SU-DHL-6 (cell line): Measurements from ENCODE around the gene FBLN7.

Experiments used
- H2AFZ ChIP-seq: fragments of 200-600 bp; sonication (generic); 2 replicates; pipeline ENCODE4 v1.6.1; 2014; ENCODE audit warnings: low read depth, mild to moderate bottlenecking, moderate library complexity, mixed read lengths, antibody characterized with exemption, low read length; ENCODE audit not compliant: severe bottlenecking
- H3F3A ChIP-seq: fragments of 200-600 bp; shearing (Covaris generic); 2 replicates; pipeline ENCODE4 v1.6.0; 2016; ENCODE audit warnings: antibody characterized with exemption, mild to moderate bottlenecking; ENCODE audit not compliant: insufficient read depth
- H3K27ac ChIP-seq: fragments of 200-600 bp; sonication (generic); 2 replicates; pipeline ENCODE4 v1.5.1; 2016; ENCODE audit warnings: low read depth, mild to moderate bottlenecking, low read length, moderate library complexity, mixed read lengths
- H3K27me3 ChIP-seq: fragments of 200-600 bp; sonication (generic), shearing (Covaris generic); 2 replicates; pipeline ENCODE4 v1.6.0; 2014; ENCODE audit warnings: mild to moderate bottlenecking, low read length
- H3K36me3 ChIP-seq: fragments of 200-600 bp; sonication (generic); 2 replicates; pipeline ENCODE4 v1.6.1; 2014; ENCODE audit warnings: mild to moderate bottlenecking, low read length, mixed read lengths
- H3K4me2 ChIP-seq: fragments of 300-600, 200-600 bp; shearing (Covaris generic), sonication (generic); 2 replicates; pipeline ENCODE4 v1.6.0; 2014; ENCODE audit warnings: low read length, low read depth, mild to moderate bottlenecking; ENCODE audit not compliant: poor library complexity, severe bottlenecking
- H3K4me3 ChIP-seq: fragments of 200-600 bp; sonication (generic); 2 replicates; pipeline ENCODE4 v1.5.1; 2014; ENCODE audit warnings: antibody characterized with exemption, low read length, mild to moderate bottlenecking, mixed read lengths; ENCODE audit not compliant: insufficient read depth, poor library complexity, severe bottlenecking
- H3K79me2 ChIP-seq: fragments of 200-600 bp; sonication (generic); 2 replicates; pipeline ENCODE4 v1.6.1; 2014; ENCODE audit warnings: mild to moderate bottlenecking, low read length, moderate library complexity; ENCODE audit not compliant: insufficient read depth
- H3K9ac ChIP-seq: fragments of 200-600 bp; sonication (generic); 2 replicates; pipeline ENCODE4 v1.7.0; 2014; ENCODE audit warnings: mild to moderate bottlenecking, low read length
- H3K9me2 ChIP-seq: fragments of 200-600 bp; sonication (generic); replicated peaks from 2 replicates; pipeline ENCODE4 v1.6.1; 2014; ENCODE audit warnings: low read length; ENCODE audit not compliant: insufficient read depth
- H3K9me3 ChIP-seq: fragments of 200-600 bp; sonication (generic); 2 replicates; pipeline ENCODE4 v1.6.1; 2014; ENCODE audit warnings: low read length, mixed read lengths; ENCODE audit not compliant: insufficient read depth
- H4K20me1 ChIP-seq: fragments of 200-600 bp; sonication (generic); 2 replicates; pipeline ENCODE4 v1.6.1; 2014; ENCODE audit warnings: low read depth, mild to moderate bottlenecking, antibody characterized with exemption, low read length, moderate library complexity, mixed read lengths
- CTCF ChIP-seq: fragments of 200-600 bp; sonication (generic); IDR thresholded peaks from one replicate; pipeline ENCODE4 v1.5.1; 2017; ENCODE audit warnings: antibody characterized with exemption, mild to moderate bottlenecking, low read length, moderate library complexity; ENCODE audit not compliant: insufficient read depth, poor library complexity, severe bottlenecking
- EZH2phosphoT487 ChIP-seq: fragments of 200-600 bp; sonication (generic), shearing (Covaris generic); conservative IDR thresholded peaks from 2 replicates; pipeline ENCODE4 v1.6.1; 2018; ENCODE audit warnings: mild to moderate bottlenecking, antibody characterized with exemption, low read length, moderate library complexity, mixed read lengths

The FBLN7 gene

GRCh38 chr2:112142525-112143078, 4.4 kb downstream of the FBLN7 start:
- H3K9me2 ChIP-seq = no peaks in the 10 kb centered on the region
- no peak overlapping the region for H3K4me3 ChIP-seq
- H4K20me1 ChIP-seq = no peaks in the 10 kb centered on the region
- no peak overlapping the region for H3K9ac ChIP-seq
- H3K9me3 ChIP-seq = no peaks in the 10 kb centered on the region
- no peaks in the 10 kb centered on the region for H3K79me2 ChIP-seq
- no peaks in the 10 kb centered on the region for H3K27me3 ChIP-seq
- TF ChIP-seq CTCF = no peak
- H3F3A ChIP-seq = no peaks in the 10 kb centered on the region
- no peak overlapping the region for H3K27ac ChIP-seq
- H3K4me2 ChIP-seq = no peak overlapping the region
- H3K36me3 ChIP-seq = no peaks in the 10 kb centered on the region
- no peak overlapping the region for H2AFZ ChIP-seq

- Histone ChIP-seq H3K9me3 (no peaks in the 10 kb centered on the region), H3K9ac (no peak overlapping the region), H4K20me1 (no peaks in the 10 kb centered on the region), H3F3A (no peaks in the 10 kb centered on the region), H3K36me3 (no peaks in the 10 kb centered on the region), H3K4me3 (no peak overlapping the region), H3K9me2 (no peaks in the 10 kb centered on the region), H2AFZ (no peak overlapping the region), H3K27ac (no peak overlapping the region), H3K79me2 (no peaks in the 10 kb centered on the region), H3K4me2 (no peak overlapping the region), H3K27me3 (no peaks in the 10 kb centered on the region)
- no peak for TF ChIP-seq EZH2phosphoT487
- no peak for TF ChIP-seq CTCF
Observed at GRCh38 chr2:112143150-112143549, 5.0 kb downstream of the FBLN7 start.

- Histone ChIP-seq H3K4me2 (no peak overlapping the region), H2AFZ (no peak overlapping the region), H4K20me1 (no peaks in the 10 kb centered on the region), H3K9me2 (no peaks in the 10 kb centered on the region), H3K36me3 (no peaks in the 10 kb centered on the region), H3K27ac (no peak overlapping the region), H3K9me3 (no peaks in the 10 kb centered on the region), H3K27me3 (no peaks in the 10 kb centered on the region), H3K9ac (no peak overlapping the region), H3K79me2 (no peaks in the 10 kb centered on the region), H3F3A (no peaks in the 10 kb centered on the region), H3K4me3 (no peak overlapping the region)
- TF ChIP-seq EZH2phosphoT487 (no peak), CTCF (no peak)
Observed at GRCh38 chr2:112144966-112145365, 6.8 kb downstream of the FBLN7 start.
